Stimulated activated CD4-positive, alpha-beta T cell treated with anti-CD3 and anti-CD28 coated beads, TNF-alpha, amount 100 ng/mL, for 4 hours (primary cell): ENCODE measurements around the gene MLLT10.
"Not testable (repeated sequence)": the region's sequence is repeated elsewhere in the genome, so short reads cannot be mapped to it uniquely, and the experiment has no call there.

Experiments
- DNase-seq, 3 experiments: peaks; one replicate each; pipeline ENCODE4 v3.0.0-alpha.2; 2020; ENCODE audit warnings: low read depth in 3 of 3

MLLT10 gene

GRCh38 chr10:21581421-21581834 lies 47.4 kb downstream of the MLLT10 start:
- not testable (repeated sequence) for DNase-seq

DNA sequence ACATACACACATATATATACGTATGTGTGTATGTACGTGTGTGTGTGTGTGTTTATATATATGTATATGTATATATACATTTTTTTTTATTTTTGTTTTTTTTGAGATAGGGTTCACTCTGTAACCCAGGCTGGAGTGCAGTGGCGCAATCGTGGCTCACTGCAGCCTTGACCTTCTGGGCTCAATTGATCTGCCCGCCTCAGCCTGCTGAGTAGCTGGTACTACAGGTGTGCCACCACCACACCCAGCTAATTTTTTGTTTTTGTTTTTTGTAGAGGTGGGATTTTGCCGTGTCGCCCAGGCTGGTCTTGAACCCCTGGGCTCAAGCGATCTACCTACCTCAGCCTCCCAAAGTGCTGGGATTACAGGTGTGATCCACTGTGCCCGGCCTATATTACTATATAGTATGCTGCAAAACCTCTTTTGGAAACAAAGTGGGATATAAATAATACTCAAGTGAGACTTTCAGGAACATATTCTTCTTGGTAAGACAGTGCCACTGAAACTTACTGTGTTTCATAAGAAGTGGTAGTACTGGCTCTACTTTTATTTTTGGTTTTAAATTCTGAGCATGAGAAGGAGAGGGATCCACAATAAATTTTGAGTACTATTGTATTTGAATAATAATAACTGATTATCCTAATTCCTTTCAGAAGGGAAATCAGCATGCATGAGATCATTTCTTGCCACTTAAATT lies 51.0 kb downstream of the MLLT10 start:
- no peak for DNase-seq

DNA sequence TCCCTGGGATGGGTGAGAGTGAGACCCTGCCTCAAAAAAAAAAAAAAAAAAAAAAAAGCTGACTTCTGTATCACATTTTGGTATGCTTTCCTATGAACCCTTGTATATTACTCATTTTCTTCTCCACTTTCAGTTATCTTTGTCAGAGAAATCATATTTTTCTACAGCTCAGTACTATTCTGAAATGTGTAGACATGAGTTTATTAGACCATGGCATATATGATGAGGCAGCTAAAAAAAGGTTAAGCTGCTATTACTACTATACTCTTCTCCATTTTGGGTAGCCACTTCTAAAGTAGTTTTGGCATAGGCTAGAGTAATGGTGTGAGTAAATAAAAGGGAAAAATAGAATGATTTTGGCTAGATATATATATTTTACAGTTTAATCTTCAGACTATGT lies 53.4 kb downstream of the MLLT10 start:
- no peak for DNase-seq

DNA sequence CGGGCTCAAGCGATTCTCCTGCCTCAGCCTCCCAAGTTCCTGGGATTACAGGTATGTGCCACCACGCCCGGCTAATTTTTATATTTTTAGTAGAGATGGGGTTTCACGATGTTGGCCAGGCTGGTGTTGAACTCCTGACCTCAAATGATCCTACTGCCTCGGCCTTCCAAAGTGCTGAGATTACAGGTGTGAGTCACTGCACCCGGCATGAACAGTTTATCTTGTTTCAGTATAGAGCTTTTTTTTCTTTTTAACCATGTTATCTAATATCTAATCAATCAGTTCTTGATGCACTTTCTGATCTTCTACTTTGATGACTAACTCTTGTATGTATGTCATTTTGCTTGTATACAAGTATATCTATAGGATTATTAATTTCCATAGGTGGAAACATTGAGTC lies 54.1 kb downstream of the MLLT10 start:
- not testable (repeated sequence) for DNase-seq

- no peak for DNase-seq
Observed at GRCh38 chr10:21593986-21594385, 60.0 kb downstream of the MLLT10 start.

DNA sequence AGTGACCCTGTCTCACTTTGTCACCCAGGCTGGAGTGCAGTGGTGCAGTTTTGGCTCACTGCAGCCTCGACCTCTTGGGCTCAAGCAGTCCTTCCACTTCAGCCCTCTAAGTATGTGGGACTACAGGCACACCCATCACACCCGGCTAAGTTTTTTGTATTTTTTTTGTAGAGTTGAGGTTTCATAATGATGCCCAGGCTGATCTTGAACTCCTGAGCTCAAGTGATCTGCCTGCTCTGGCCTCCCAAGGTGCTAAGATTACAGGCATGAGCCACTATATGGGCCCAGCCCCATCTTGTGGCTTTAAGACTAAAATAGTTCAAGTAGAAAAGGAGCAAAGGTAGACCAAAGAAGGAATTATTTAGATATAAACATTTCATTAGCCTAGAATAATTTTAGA lies 65.5 kb downstream of the MLLT10 start:
- no peak for DNase-seq

- DNase-seq = no peak
Observed at GRCh38 chr10:21600804-21601433, 66.9 kb downstream of the MLLT10 start.

GRCh38 chr10:21602313-21602712 lies 68.3 kb downstream of the MLLT10 start:
- DNase-seq = no peak

- no peak for DNase-seq
Observed at GRCh38 chr10:21603721-21604120, 69.7 kb downstream of the MLLT10 start.

DNA sequence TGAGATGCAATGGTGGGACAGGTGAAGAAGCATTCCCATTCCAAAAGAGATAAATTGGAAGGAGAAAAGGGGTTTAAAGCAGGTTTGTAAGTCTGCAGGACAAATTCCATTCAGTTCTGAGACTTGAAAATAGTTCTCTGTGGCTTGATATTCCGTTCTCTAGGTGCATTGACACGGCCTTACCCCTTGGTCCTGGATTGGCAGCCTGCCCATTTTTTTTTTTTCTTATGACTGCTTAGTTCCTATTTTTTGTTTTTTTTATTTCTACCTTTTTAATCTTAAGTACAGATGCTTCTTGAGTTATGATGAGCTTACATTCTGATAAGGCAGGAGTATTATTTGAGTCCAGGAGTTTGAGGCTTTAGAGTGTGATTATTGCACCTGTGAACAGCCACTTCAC lies 70.6 kb downstream of the MLLT10 start:
- DNase-seq = no peak

- DNase-seq = no peak
Observed at GRCh38 chr10:21607907-21608306, 73.9 kb downstream of the MLLT10 start.

DNA sequence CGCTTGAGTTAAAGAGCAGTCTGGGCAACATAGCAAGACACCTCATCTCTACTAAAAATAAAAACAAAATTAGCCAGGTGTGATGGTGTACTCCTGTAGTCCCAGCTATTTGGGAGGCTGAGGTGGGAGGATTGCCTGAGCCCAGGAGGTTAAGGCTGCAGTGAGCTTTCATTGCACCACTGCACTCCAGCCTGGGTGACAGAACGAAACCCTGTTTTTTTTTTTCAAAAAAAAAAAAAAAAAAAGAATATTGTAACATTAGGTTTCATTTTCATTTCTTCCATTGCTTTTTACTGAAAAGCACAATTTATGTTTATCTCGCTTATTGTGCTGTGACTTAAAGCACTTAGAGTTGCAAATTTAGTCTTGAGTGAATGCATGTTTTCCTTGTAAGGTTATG lies 80.0 kb downstream of the MLLT10 start:
- no peak for DNase-seq

- no peak for DNase-seq
Observed at GRCh38 chr10:21617267-21617666, 83.2 kb downstream of the MLLT10 start.

DNA sequence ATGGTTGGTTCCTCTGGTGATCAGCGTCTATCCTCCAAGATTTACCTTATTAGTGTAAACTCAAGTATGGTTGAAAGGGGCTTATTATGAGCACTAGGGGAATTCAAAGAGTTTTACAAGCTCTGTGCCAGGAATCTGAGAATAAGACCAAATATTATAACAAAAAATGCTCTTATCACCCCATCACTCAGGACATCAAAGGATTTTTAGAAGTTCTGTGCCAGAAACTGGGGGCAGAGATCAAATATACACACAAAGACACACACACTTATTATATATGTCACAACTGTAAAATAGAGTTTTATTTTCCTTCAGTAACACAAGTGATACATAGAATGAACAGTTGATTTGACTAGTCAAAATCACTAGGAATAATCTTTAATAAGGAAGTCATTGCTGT lies 89.3 kb downstream of the MLLT10 start:
- no peak for DNase-seq

DNA sequence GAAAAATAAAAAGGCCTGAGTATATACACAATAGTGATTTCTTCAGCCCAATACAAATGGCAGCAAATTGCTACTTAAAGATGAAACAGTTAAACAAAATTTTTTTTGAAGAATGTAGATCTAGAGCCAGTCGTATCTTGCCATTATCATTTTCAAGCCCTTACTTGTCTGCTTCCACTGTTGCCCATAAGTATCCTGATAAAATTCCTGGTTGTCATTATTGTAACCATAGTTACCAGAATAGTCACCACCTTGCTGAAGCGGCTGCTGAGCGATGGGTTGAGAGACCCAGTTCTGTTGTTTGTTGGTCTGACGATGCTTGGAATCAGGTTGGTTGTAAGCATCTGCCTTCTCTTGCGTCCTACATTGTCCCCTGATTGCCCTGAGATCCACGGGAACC lies 90.4 kb downstream of the MLLT10 start:
- DNase-seq = not testable (repeated sequence)

DNA sequence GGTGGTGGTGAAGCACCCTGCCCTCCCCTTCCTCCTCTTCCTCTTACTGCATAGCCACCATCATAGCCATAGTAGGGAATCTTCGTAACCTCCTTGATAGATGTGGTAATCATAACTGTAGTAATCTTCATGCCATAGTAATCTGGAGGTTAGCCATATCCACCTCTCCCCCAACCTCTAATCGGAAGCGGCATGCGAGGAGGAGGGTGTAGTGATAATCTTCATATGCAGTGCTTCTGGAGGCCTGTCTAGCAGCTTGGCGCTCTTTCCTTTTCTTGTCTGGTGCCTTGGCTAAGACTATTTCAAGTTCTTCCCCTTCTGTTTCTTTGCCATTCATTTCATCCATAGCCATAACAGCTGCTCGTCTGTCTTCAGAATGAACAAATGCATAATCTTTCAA lies 90.9 kb downstream of the MLLT10 start:
- DNase-seq = no peak

- DNase-seq = no peak
Observed at GRCh38 chr10:21625623-21626229, 91.7 kb downstream of the MLLT10 start.

DNA sequence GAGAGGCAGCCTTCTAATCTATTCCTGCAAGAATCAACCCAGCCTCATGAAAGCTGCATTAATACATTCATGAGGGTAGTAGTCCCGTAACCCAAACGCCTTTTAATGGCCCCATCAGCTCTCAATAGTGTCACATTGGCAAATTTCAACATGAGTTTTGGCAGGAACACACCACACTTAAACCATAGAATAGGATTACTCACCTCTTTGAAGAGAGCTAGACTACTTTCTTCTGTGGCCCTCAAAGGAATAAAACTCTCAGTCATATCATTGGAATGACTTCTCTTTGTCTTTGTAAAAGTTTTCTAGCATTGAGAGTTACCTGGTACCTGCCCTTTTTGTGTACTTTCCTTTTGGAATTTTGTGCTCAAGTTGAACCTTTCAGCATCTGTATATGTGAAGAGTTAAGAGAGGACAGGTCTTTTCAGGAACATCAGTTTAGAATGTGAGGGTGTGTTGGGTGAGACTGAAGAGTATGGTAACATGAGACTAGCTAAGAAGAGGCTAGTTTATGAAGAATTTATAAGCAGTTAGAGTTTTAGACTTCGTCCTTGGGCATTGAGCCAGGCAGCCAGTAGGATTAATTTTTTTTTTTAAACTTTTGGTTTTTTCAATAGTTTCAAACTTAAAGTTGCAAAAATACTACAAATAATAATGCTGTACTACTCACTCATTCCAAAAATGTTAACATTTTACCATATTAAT lies 92.6 kb downstream of the MLLT10 start:
- no peak for DNase-seq

GRCh38 chr10:21627331-21627730 lies 93.3 kb downstream of the MLLT10 start:
- DNase-seq = no peak

DNA sequence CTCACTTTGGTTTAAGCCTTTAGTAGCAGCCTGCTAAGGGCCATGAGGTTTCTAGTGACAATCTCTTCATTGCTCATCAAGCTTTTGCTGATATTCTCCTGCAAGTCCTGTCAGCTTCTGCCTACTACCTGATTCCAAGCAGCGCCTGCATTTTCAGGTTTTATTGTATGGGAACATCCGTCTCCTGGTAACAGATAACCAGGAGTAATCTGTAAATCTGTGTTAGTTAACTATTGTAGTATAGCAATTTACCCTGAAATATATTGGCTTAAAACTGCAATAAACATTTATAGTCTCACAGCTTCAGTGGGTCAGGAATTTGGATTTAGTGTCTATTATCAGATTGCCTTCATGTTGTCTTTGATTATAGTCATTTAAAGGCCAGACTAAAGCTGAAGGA lies 94.0 kb downstream of the MLLT10 start:
- DNase-seq = no peak

GRCh38 chr10:21628645-21629044 lies 94.6 kb downstream of the MLLT10 start:
- DNase-seq = not testable (repeated sequence)

DNA sequence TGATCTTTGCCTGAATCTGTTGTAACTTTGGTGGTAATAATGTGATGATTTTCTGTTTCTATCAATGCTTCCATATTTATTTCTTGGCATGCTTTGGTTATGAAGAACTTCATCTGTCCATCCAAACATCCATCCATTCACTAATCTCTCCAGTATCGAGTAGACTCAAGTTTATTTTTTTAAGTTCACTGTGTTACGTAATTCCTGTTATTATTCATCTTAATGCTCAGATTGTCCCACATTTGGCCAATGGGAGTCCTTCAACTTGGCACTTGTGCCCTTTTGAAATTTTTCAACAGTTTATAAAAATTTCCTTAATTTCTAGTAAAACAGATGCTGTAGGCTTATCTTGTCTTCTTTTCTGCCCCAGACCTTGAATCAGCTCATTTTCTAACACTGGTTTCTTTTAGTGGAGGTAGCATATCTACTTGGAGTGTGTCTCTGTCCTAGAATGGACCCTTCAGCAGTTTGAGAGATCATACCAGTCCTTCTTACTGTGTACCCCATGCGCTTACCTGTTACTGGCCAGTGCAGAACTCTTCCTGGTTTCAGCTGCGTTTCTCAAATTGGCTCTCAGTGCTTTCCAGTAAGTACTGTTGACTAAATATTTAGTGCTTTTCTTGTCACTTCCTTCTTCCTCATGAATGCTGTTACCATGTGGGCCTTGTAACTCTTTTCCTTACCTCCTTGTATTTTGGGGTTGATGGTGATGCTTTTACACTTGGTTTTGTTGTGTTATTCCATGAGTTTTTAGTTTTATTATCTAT lies 100.8 kb downstream of the MLLT10 start:
- no peak for DNase-seq
